ENCODE results near the gene SLC39A11.

The SLC39A11 gene

GRCh38 chr17:72603420-72604242 lies 488.9 kb downstream of the SLC39A11 start:
- no peak for DNase-seq

- no peak for DNase-seq
Observed at GRCh38 chr17:72602517-72603419, 489.7 kb downstream of the SLC39A11 start.

GRCh38 chr17:72600934-72601333 lies 491.6 kb downstream of the SLC39A11 start:
- DNase-seq, result no peak

- no peak for DNase-seq
Observed at GRCh38 chr17:72599891-72600290, 492.6 kb downstream of the SLC39A11 start.

- no peak for DNase-seq
Observed at GRCh38 chr17:72598695-72599094, 493.8 kb downstream of the SLC39A11 start.

- DNase-seq, result no peak
Observed at GRCh38 chr17:72597354-72598087, 495.0 kb downstream of the SLC39A11 start.

Measured in GDM1 (cell line).